Tibial artery (tissue), 4 donors: Measurements from ENCODE around the gene SH3RF3.

ENCODE experiments used
- DNase-seq, 2 donors: peaks; one replicate each; pipeline ENCODE4 v3.0.0-alpha.2; 2019
- H3K27ac ChIP-seq, 2 donors: fragments of 200-600 bp; sonication (generic) in 1 of 2; 1 replicate in 1 of 2; 2 replicates in 1 of 2; pipeline ENCODE4 v1.5.1; 2018 to 2019; ENCODE audit warnings: mild to moderate bottlenecking in 1 of 2
- H3K27me3 ChIP-seq, 2 donors: fragments of 200-600 bp; sonication (generic) in 1 of 2; one replicate each; pipeline versions ENCODE4 v1.5.1 to v1.6.0; 2016 to 2019
- H3K36me3 ChIP-seq, 3 donors: fragments of 200-600 bp; sonication (generic) in 2 of 3; one replicate each; pipeline ENCODE4 v1.5.1; 2016 to 2019; ENCODE audit warnings: mild to moderate bottlenecking in 2 of 3
- H3K4me1 ChIP-seq, 4 donors: fragments of 200-600 bp; sonication (generic) in 2 of 4; 1 replicate in 3 of 4; 2 replicates in 1 of 4; pipeline ENCODE4 v1.5.1; 2016 to 2019
- H3K4me3 ChIP-seq, 2 donors: fragments of 200-600 bp; sonication (generic) in 1 of 2; 1 replicate in 1 of 2; 2 replicates in 1 of 2; pipeline ENCODE4 v1.5.1; 2018 to 2019; ENCODE audit warnings: mild to moderate bottlenecking in 2 of 2
- H3K9me3 ChIP-seq, 3 donors: fragments of 200-600 bp; sonication (generic) in 1 of 3; one replicate each; pipeline ENCODE4 v1.5.1; 2016 to 2019
- CTCF ChIP-seq, 2 experiments: fragments of 200-600 bp in 1 of 2; fragments of 450-650 bp in 1 of 2; IDR thresholded peaks; one replicate each; pipeline ENCODE4 v1.5.1; 2017 to 2019; ENCODE audit warnings: antibody characterized with exemption in 2 of 2, mild to moderate bottlenecking in 1 of 2, moderate library complexity in 1 of 2
- intact Hi-C: fragments of 100-400 bp; cut with DNase I; formaldehyde crosslinking; loops from one replicate; pipeline ENCODE4 v1.15.0; 2023; ENCODE audit warnings: low total_unique reads

SH3RF3 gene

DNA sequence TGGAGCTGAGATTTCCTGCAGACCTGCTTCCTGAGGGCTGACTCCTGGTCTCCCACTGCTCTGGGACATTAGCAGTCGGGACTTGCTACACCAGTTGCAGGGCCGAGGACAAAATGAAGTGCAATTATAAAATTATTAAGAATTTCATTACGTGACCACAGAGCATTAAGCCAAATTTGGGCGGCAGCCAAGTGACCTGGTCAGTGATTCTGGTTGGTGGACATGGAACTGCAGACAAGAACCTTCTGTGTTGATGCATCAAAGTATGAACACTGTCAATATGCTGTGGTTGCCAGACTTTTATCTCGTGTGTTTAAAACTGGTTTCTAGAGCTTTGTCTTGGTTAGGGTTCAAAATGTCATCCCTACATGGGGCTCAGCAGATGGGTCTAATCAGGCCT is 24.8 kb downstream of the SH3RF3 start:
- H3K27ac ChIP-seq, result no peak overlapping the region
- DNase-seq, result no peak
- no peaks in the 10 kb centered on the region for H3K36me3 ChIP-seq
- H3K9me3 ChIP-seq, result no peaks in the 10 kb centered on the region
- intact Hi-C loops, result no loop called here
- H3K27me3 ChIP-seq, result no peaks in the 10 kb centered on the region
- no peak overlapping the region for H3K4me3 ChIP-seq
- peaks cover 0 to 41% (median 18%) of the 10 kb centered on the region in 4 donors for H3K4me1 ChIP-seq
- no peak for TF ChIP-seq CTCF (IDR thresholded peaks at IDR 0.05)

DNA sequence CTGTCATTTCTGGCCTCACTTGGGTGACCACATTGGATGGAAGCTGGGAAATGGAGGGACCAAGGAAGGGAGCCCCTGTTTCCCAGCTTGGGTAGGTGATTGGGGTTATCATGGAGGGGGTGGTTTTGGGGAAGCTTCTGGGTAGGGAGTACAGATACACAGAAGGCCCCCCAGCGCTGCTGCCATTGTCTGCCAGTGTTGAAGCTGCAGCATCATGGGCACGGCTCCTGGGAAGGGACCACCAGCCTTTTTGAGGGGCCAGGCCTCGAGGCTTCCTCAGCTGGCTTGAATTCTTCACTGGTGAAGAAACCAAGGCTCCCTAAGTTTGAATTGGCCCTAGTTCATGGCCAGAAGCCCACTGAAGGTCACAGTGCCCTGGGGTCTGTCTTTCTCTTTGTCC is 25.2 kb downstream of the SH3RF3 start:
- no peak overlapping the region for H3K27ac ChIP-seq
- intact Hi-C loops, result no loop called here
- no peak overlapping the region for H3K4me3 ChIP-seq
- DNase-seq, result peak in 1 of 2 donors; percentile 55
- TF ChIP-seq CTCF (IDR thresholded peaks at IDR 0.05), result no peak
- no peaks in the 10 kb centered on the region for H3K36me3 ChIP-seq
- no peaks in the 10 kb centered on the region for H3K27me3 ChIP-seq
- H3K4me1 ChIP-seq, result peaks cover 0 to 37% (median 18%) of the 10 kb centered on the region in 4 donors
- H3K9me3 ChIP-seq, result no peaks in the 10 kb centered on the region

GRCh38 chr2:109155553-109156451 is 26.8 kb downstream of the SH3RF3 start:
- H3K9me3 ChIP-seq, result no peaks in the 10 kb centered on the region
- H3K27me3 ChIP-seq, result no peaks in the 10 kb centered on the region
- no peaks in the 10 kb centered on the region for H3K36me3 ChIP-seq
- H3K4me1 ChIP-seq, result peaks cover 0 to 39% (median 18%) of the 10 kb centered on the region in 4 donors
- TF ChIP-seq CTCF (IDR thresholded peaks at IDR 0.05), result no peak
- no peak overlapping the region for H3K27ac ChIP-seq
- intact Hi-C loops, result no loop called here
- no peak overlapping the region for H3K4me3 ChIP-seq
- peak in 1 of 2 donors; percentile 40 for DNase-seq

DNA sequence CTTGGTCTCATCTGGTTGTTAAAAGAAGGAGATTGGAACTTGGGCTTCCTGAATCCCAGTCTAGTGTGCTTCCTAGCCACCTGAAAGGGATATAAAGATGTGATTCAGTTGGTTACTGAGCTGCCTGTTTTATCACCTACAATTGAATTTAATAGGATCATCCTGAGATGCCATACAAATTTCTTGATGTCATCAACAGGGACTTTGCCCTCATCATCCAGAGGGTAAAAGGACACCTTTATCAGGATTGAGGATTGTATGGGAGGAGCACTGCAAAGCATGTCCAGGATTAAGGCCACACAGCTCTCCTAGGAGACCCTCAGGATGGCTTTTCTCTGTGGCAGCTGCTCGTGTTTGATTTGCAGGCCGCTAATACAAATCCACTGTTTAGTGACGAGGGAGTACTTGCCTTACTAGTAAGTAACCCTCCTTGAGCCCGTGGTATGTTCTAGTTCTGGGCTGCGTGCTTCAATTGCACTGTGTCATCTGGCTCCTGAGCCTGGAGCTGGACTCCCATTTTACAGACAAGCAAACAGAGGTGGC is 28.6 kb downstream of the SH3RF3 start:
- peaks cover 0 to 41% (median 21%) of the 10 kb centered on the region in 4 donors for H3K4me1 ChIP-seq
- peak in 1 of 2 donors; percentile 54 for DNase-seq
- TF ChIP-seq CTCF (IDR thresholded peaks at IDR 0.05), result no peak
- no peak overlapping the region for H3K27ac ChIP-seq
- H3K36me3 ChIP-seq, result no peaks in the 10 kb centered on the region
- no peaks in the 10 kb centered on the region for H3K9me3 ChIP-seq
- no peaks in the 10 kb centered on the region for H3K27me3 ChIP-seq
- H3K4me3 ChIP-seq, result no peak overlapping the region
- intact Hi-C loops, result no loop called here

DNA sequence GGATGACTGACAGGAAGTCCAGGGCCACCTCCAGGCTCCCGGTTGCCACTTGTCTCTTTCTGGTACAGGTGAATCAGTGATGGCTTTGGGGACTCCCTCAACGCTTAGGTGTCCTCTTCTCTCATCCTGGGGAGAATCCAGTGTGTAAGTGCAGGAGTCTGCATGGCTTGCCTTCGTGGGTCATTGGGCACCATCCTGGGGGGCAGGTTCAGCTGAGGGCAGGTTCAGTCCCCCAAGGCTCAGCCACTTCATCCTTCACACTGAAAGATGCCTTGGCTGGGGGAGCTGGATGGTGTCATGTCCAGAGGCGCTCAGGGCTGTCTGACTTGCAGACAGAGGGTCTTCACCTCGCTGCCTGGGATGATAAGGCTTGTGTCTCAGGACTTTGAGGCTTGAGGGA is 29.2 kb downstream of the SH3RF3 start:
- intact Hi-C loops, result no loop called here
- Histone ChIP-seq H3K36me3 (no peaks in the 10 kb centered on the region), H3K9me3 (no peaks in the 10 kb centered on the region), H3K27me3 (no peaks in the 10 kb centered on the region), H3K4me1 (peaks cover 0 to 47% (median 26%) of the 10 kb centered on the region in 4 donors), H3K4me3 (no peak overlapping the region), H3K27ac (no peak overlapping the region)
- no peak for TF ChIP-seq CTCF (IDR thresholded peaks at IDR 0.05)
- DNase-seq, result peak in 1 of 2 donors; percentile 47
